SK-N-MC (cell line): ENCODE measurements around the gene POLDIP3.
A peak's percentile ranks its signal among the peaks of the same experiment; 100 is the strongest.

Source experiments
- DNase-seq: peaks from one replicate; pipeline ENCODE4 v3.0.0-alpha.2; 2011; ENCODE audit warnings: low read depth, low spot score
- H3K27ac ChIP-seq: fragments of 200-600 bp; sonication (generic); 2 replicates; pipeline ENCODE4 v1.5.1; 2016; ENCODE audit warnings: mixed run types
- H3K36me3 ChIP-seq: fragments of 200-600 bp; sonication (generic); 2 replicates; pipeline ENCODE4 v1.6.1; 2017; ENCODE audit warnings: antibody characterized with exemption, low read length, mixed read lengths; ENCODE audit not compliant: insufficient read depth
- H3K4me3 ChIP-seq: fragments of 200-600 bp; sonication (generic); 2 replicates; pipeline ENCODE4 v1.5.1; 2016
- H3K9ac ChIP-seq: fragments of 200-600 bp; sonication (generic); 2 replicates; pipeline ENCODE4 v1.8.0; 2017; ENCODE audit warnings: mixed run types, mixed read lengths; ENCODE audit not compliant: insufficient read length
- H3K9me3 ChIP-seq: fragments of 200-600 bp; sonication (generic); 2 replicates; pipeline ENCODE4 v1.6.1; 2017; ENCODE audit warnings: low read depth, mild to moderate bottlenecking, antibody characterized with exemption, low read length, moderate library complexity, mixed read lengths
- EZH2 ChIP-seq: fragments of 200-600 bp; sonication (generic); IDR thresholded peaks from one replicate; pipeline ENCODE4 v1.6.1; 2017; ENCODE audit warnings: antibody characterized with exemption
- FOXP2 ChIP-seq: optimal IDR thresholded peaks from 2 replicates; pipeline ENCODE3; 2011; ENCODE audit warnings: mild to moderate bottlenecking, moderate library complexity; ENCODE audit not compliant: insufficient read depth; ENCODE audit errors: extremely low read length, control extremely low read depth
- POLR2AphosphoS5 ChIP-seq: IDR thresholded peaks from 2 replicates; pipeline ENCODE4 v1.6.1; 2012; ENCODE audit warnings: mild to moderate bottlenecking, low read depth, low read length, borderline replicate concordance

The POLDIP3 gene

GRCh38 chr22:42644422-42645340 lies 30.0 kb upstream of the POLDIP3 start:
- Histone ChIP-seq H3K27ac (peak overlapping the region; percentile 76), H3K9ac (peak overlapping the region; percentile 49), H3K36me3 (no peaks in the 10 kb centered on the region), H3K4me3 (peak overlapping the region; percentile 42), H3K9me3 (no peaks in the 10 kb centered on the region)
- DNase-seq = no peak
- TF ChIP-seq EZH2 = no peak
- TF ChIP-seq POLR2AphosphoS5 = no peak
- TF ChIP-seq FOXP2 = no peak

GRCh38 chr22:42643634-42644421 lies 29.1 kb upstream of the POLDIP3 start:
- TF ChIP-seq EZH2 = no peak
- no peaks in the 10 kb centered on the region for H3K9me3 ChIP-seq
- DNase-seq = no peak
- H3K36me3 ChIP-seq = no peaks in the 10 kb centered on the region
- H3K4me3 ChIP-seq = no peak overlapping the region
- no peak overlapping the region for H3K9ac ChIP-seq
- no peak overlapping the region for H3K27ac ChIP-seq

GRCh38 chr22:42642806-42643633 lies 28.3 kb upstream of the POLDIP3 start:
- Histone ChIP-seq H3K9ac (no peak overlapping the region), H3K9me3 (no peaks in the 10 kb centered on the region), H3K27ac (no peak overlapping the region), H3K4me3 (no peak overlapping the region), H3K36me3 (no peaks in the 10 kb centered on the region)
- TF ChIP-seq EZH2 = no peak
- TF ChIP-seq FOXP2 = no peak
- TF ChIP-seq POLR2AphosphoS5 = no peak
- no peak for DNase-seq

DNA sequence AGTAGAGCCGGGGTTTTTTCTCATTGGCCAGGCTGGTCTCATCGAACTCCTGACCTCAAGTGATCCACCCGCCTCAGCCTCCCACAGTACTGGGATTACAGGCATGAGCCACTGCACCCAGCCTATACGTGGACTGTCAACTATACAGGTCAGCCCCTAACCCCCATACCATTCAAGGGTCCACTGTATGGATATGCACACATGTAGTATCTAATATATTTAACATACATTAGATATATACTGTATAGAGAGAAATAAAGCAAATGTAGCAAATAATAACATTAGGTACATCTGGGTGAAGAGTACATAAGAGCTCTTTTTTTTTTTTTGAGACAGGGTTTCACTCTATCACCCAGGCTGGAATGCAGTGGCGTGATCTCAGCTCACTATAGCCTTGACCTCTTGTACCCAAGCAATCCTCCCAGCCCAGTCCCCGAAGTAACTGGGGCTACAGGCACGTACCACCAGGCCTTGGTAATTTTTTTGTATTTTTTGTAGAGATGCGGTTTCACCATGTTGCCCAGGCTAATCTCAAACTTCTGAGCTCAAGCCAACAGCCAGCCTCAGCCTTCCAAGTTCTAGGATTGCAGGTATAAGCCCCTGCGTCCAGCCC lies 27.2 kb upstream of the POLDIP3 start:
- no peak overlapping the region for H3K4me3 ChIP-seq
- no peak overlapping the region for H3K9ac ChIP-seq
- no peak for DNase-seq
- H3K27ac ChIP-seq = no peak overlapping the region
- TF ChIP-seq FOXP2 = no peak
- TF ChIP-seq POLR2AphosphoS5 = no peak
- no peak for TF ChIP-seq EZH2
- H3K9me3 ChIP-seq = no peaks in the 10 kb centered on the region
- H3K36me3 ChIP-seq = no peaks in the 10 kb centered on the region

DNA sequence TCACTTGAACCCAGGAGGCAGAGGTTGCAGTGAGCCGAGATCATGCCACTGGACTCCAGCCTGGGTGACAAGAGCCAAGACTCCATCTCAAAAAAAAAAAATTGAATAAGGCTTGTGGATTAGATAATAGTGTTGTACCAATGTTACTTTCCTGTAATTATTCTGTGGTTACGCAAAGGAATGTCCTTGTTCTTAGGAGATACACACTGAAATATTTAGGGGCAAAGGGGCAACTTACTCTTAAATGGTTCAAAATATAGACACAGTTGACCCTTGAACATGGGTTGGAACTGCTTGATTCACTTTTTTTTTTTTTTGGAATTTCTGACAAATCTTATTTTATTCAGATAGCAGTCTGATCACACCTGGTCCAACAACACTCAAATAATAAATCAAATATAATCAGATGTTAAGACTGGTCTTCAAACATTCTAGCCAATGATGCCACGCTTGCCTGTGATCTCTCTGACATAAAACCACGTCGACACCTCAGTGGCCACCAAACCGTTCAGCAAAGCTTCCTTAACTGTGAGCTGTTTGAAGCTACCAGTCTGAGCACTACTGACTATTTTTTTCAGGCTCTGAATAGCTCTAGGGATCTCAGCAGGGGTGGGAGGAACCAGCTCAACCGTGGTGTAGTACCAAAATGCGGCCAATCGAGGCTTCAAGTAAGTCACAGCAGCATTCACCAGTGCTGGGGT lies 25.0 kb upstream of the POLDIP3 start:
- Histone ChIP-seq H3K36me3 (peaks cover 4% of the 10 kb centered on the region; the same call in 1 of the 2 replicates), H3K4me3 (no peak overlapping the region), H3K27ac (no peak overlapping the region), H3K9me3 (no peaks in the 10 kb centered on the region), H3K9ac (no peak overlapping the region)
- no peak for DNase-seq
- TF ChIP-seq POLR2AphosphoS5 (no peak), EZH2 (no peak), FOXP2 (no peak)

- Histone ChIP-seq H3K9me3 (no peaks in the 10 kb centered on the region), H3K4me3 (no peak overlapping the region), H3K36me3 (peaks cover 15% of the 10 kb centered on the region; the same call in 1 of the 2 replicates), H3K27ac (no peak overlapping the region), H3K9ac (no peak overlapping the region)
- no peak for DNase-seq
- no peak for TF ChIP-seq EZH2
- TF ChIP-seq FOXP2 = no peak
- no peak for TF ChIP-seq POLR2AphosphoS5
These were observed 22.9 kb upstream of the POLDIP3 start for GRCh38 chr22:42637555-42637954.

DNA sequence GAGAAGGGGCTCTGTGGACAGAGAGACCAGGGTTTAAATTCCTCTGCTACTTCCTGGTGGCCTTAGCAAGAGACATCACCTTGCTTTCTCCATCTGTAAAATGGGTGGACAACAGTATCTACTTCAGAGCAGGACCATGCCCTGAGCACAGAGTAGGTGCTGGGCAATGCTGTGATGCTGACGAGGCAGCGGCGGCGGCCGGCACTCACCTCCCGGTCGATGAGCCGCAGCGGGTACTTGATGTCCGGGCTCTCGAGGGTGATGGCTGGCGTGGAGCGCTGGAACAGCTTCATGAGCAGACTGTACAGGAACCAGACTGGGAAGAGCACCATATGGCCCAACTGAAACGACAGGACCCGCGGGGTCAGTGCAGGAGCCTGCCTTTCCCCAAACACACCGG lies 21.8 kb upstream of the POLDIP3 start:
- TF ChIP-seq EZH2 = no peak
- TF ChIP-seq POLR2AphosphoS5 = no peak
- TF ChIP-seq FOXP2 = no peak
- Histone ChIP-seq H3K9me3 (no peaks in the 10 kb centered on the region), H3K36me3 (peaks cover 19% of the 10 kb centered on the region; the same call in 1 of the 2 replicates), H3K4me3 (no peak overlapping the region), H3K9ac (no peak overlapping the region), H3K27ac (no peak overlapping the region)
- no peak for DNase-seq
